Spleen (tissue), 11 donors: ENCODE results near the gene TMEM170A. TPM values are rescaled to one million over a fixed set of nuclear protein-coding genes. Genes with fewer than 3 reads are reported as not detected.

Source experiments
- DNase-seq: peaks from one replicate; pipeline ENCODE4 v3.0.0-alpha.2; 2020
- H3K27ac ChIP-seq, 8 donors: fragments of 200-600 bp; sonication (generic) in 7 of 8; 1 replicate in 4 of 8; 2 replicates in 4 of 8; pipeline versions ENCODE4 v1.5.0 to v1.8.0; 2016 to 2021; ENCODE audit warnings: inconsistent platforms in 4 of 8, mild to moderate bottlenecking in 4 of 8, moderate library complexity in 1 of 8
- H3K27me3 ChIP-seq, 7 donors: fragments of 200-600 bp; sonication (generic) in 6 of 7; replicated peaks in 1 of 7; 1 replicate in 4 of 7; 2 replicates in 3 of 7; pipeline versions ENCODE4 v1.5.0 to v1.8.0; 2016 to 2021; ENCODE audit warnings: inconsistent platforms in 3 of 7, mild to moderate bottlenecking in 1 of 7
- H3K36me3 ChIP-seq, 6 donors: fragments of 200-600 bp; sonication (generic) in 5 of 6; 1 replicate in 4 of 6; 2 replicates in 2 of 6; pipeline versions ENCODE4 v1.5.0 to v1.8.0; 2016 to 2021; ENCODE audit warnings: inconsistent platforms in 2 of 6
- H3K4me1 ChIP-seq, 6 donors: fragments of 200-600 bp; sonication (generic) in 5 of 6; 1 replicate in 3 of 6; 2 replicates in 3 of 6; pipeline versions ENCODE4 v1.5.0 to v1.8.0; 2016 to 2021; ENCODE audit warnings: inconsistent platforms in 3 of 6
- H3K4me3 ChIP-seq, 8 donors: fragments of 200-600 bp; sonication (generic) in 7 of 8; 1 replicate in 4 of 8; 2 replicates in 4 of 8; pipeline versions ENCODE4 v1.5.0 to v1.8.0; 2016 to 2021; ENCODE audit warnings: inconsistent platforms in 4 of 8, mild to moderate bottlenecking in 4 of 8, moderate library complexity in 2 of 8
- H3K9me3 ChIP-seq, 8 donors: fragments of 200-600 bp; sonication (generic) in 7 of 8; 1 replicate in 4 of 8; 2 replicates in 4 of 8; pipeline versions ENCODE4 v1.5.0 to v1.8.0; 2016 to 2021; ENCODE audit warnings: inconsistent platforms in 4 of 8
- POLR2A ChIP-seq, 3 donors: fragments of 450-650 bp; IDR thresholded peaks; one replicate each; pipeline ENCODE4 v1.5.1; 2017; ENCODE audit warnings: antibody characterized with exemption in 3 of 3, mild to moderate bottlenecking in 1 of 3
- POLR2AphosphoS5 ChIP-seq, 3 donors: sonication (generic); formaldehyde crosslinking; IDR thresholded peaks; one replicate each; pipeline ENCODE4 v1.5.1; 2017; ENCODE audit warnings: antibody characterized with exemption in 3 of 3
- WGBS, 5 donors: extraction: QIAGEN DNeasy Blood & Tissue Kit in 3 of 5; methylation state at CpG; one replicate each; pipeline versions ENCODE4 v1.1.5 to v1.1.7; 2013 to 2018; 5-methylcytosine and 5-hydroxymethylcytosine counted together
- intact Hi-C: fragments of 100-400 bp; cut with DNase I; formaldehyde crosslinking; loops from one replicate; pipeline ENCODE4 v1.15.0; 2023; ENCODE audit warnings: low total_unique reads
- polyA plus RNA-seq, 3 donors: library from polyadenylated mRNA; stranded (reverse); fragments of 200-250 nt; gene quantifications; one replicate each; pipeline ENCODE4 v1.2.1, GENCODE V29; 2013
- total RNA-seq, 7 donors: library from RNA; depleted of rRNA in 3 of 7; stranded (reverse); fragments of >200 nt in 3 of 7; fragmentation: NEBNext Ultra II Directional in 4 of 7; extraction: Animal tissue kit (Norgen Biotek cat#: 25700) in 4 of 7; gene quantifications; one replicate each; pipeline versions ENCODE4 v1.1.0 to v1.2.1, GENCODE V29; 2016 to 2021
- TF ChIP-seq, protein P1 (sequence below), 11 experiments: fragments of 200-600 bp in 7 of 11; fragments of 450-650 bp in 4 of 11; sonication (generic) in 4 of 11; IDR thresholded peaks in 8 of 11; conservative IDR thresholded peaks in 3 of 11; 1 replicate in 7 of 11; 2 replicates in 4 of 11; pipeline versions ENCODE4 v1.4.0 to v1.8.0; 2016 to 2021; ENCODE audit warnings: antibody characterized with exemption in 11 of 11, inconsistent platforms in 4 of 11, mild to moderate bottlenecking in 1 of 11
- donor health status: healthy with polysubstance abuse.
- donor health status: DM: no; HTN: no; CAD: no; lungs with moderate emphysema.
- donor health status: DM: no; HTN: no; CAD: no.
- donor health status: Bipolar disorder and iron deficiency.
- donor health status: healthy.
- donor health status: DM: no; HTN: no; CAD: no.
- donor health status: DM: yes; HTN: yes; CAD: no.

Gene TMEM170A
- total and polyA plus RNA-seq, 10 donors: 6.1 to 54.0 (median 31.4) TPM

DNA sequence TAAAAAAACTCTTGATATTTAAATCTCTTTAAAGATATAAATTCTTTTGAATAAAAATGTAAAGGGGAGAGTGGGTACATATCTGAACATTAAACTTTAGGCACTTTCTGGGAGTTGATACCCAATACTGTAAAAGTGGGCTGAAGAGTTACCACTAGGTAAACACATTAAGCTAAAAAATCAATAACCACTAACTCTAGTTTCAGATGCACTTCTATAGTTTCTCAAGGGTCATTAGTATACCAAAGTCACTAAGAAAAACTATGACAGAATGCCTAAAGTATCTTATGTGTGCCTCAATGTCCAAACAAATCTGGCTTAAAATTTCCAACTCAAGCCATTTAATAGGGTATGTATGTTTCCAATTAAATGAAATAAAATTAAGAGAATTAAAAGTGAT is 18.1 kb downstream of the TMEM170A start:
- Histone ChIP-seq H3K36me3 (peaks cover 0 to 78% (median 37%) of the 10 kb centered on the region in 6 donors), H3K4me3 (no peak overlapping the region), H3K27ac (no peak overlapping the region), H3K27me3 (no peaks in the 10 kb centered on the region), H3K4me1 (no peaks in the 10 kb centered on the region), H3K9me3 (no peaks in the 10 kb centered on the region)
- intact Hi-C loops: no loop called here
- no peak for DNase-seq
- TF ChIP-seq, protein P1, sequence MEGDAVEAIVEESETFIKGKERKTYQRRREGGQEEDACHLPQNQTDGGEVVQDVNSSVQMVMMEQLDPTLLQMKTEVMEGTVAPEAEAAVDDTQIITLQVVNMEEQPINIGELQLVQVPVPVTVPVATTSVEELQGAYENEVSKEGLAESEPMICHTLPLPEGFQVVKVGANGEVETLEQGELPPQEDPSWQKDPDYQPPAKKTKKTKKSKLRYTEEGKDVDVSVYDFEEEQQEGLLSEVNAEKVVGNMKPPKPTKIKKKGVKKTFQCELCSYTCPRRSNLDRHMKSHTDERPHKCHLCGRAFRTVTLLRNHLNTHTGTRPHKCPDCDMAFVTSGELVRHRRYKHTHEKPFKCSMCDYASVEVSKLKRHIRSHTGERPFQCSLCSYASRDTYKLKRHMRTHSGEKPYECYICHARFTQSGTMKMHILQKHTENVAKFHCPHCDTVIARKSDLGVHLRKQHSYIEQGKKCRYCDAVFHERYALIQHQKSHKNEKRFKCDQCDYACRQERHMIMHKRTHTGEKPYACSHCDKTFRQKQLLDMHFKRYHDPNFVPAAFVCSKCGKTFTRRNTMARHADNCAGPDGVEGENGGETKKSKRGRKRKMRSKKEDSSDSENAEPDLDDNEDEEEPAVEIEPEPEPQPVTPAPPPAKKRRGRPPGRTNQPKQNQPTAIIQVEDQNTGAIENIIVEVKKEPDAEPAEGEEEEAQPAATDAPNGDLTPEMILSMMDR (IDR thresholded peaks at IDR 0.05 in 8 of 11, conservative IDR thresholded peaks at IDR 0.05 in 3 of 11): no peak
- no peak for TF ChIP-seq POLR2AphosphoS5 (IDR thresholded peaks at IDR 0.05)
- TF ChIP-seq POLR2A (IDR thresholded peaks at IDR 0.05): no peak

DNA sequence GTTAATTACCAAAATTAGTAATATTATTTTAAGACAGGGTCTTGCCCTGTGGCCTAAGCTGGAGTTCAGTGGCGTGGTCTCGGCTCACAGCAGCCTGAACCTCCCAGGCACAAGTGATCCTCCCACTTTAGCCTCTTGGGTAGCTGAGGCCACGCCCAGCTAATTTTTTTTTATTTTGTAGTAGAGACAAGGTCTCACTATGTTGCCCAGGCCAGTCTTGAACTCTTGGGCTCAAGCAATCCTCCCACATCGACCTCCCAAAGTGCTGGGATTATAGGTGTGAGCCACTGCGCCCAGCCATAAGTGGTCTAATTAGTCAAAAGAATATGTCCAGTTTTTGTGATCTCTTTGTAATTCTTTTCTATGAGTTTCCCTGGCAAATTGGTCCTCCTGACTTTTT is 19.2 kb downstream of the TMEM170A start:
- Histone ChIP-seq H3K36me3 (peaks cover 0 to 67% (median 27%) of the 10 kb centered on the region in 6 donors), H3K4me3 (no peak overlapping the region), H3K9me3 (no peaks in the 10 kb centered on the region), H3K27me3 (no peaks in the 10 kb centered on the region), H3K4me1 (no peaks in the 10 kb centered on the region), H3K27ac (no peak overlapping the region)
- DNase-seq: no peak
- intact Hi-C loops: no loop called here
- 76 to 91% (median 86%) methylated on average over 5 of the region's 5 CpGs for WGBS, 5 donors
- TF ChIP-seq POLR2AphosphoS5 (IDR thresholded peaks at IDR 0.05): no peak
- TF ChIP-seq POLR2A (IDR thresholded peaks at IDR 0.05): no peak
- TF ChIP-seq, protein P1 (IDR thresholded peaks at IDR 0.05 in 8 of 11, conservative IDR thresholded peaks at IDR 0.05 in 3 of 11): no peak

DNA sequence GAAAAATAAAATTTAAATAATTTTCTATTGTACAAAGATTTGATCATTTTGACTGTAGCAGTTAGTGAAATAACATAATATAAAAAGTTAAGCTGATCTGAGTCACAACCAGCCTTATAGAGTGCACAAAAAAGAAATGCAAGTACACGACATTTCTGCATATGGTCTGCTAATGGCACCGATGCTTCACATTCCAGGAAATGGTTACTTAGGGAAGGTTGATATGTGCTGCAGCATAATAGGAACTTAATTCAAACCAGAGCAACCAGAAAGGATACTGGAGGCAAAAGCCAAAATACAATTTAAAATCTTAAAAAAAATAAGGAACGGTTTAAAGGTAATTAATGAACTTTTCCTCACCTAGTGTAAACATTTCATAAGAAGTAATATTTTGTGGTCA is 21.2 kb downstream of the TMEM170A start:
- intact Hi-C loops: no loop called here
- TF ChIP-seq, protein P1 (IDR thresholded peaks at IDR 0.05 in 8 of 11, conservative IDR thresholded peaks at IDR 0.05 in 3 of 11): no peak
- no peak for TF ChIP-seq POLR2AphosphoS5 (IDR thresholded peaks at IDR 0.05)
- TF ChIP-seq POLR2A (IDR thresholded peaks at IDR 0.05): no peak
- WGBS, 5 donors: 68 to 81% (median 77%) methylated on average over 3 of the region's 3 CpGs

DNA sequence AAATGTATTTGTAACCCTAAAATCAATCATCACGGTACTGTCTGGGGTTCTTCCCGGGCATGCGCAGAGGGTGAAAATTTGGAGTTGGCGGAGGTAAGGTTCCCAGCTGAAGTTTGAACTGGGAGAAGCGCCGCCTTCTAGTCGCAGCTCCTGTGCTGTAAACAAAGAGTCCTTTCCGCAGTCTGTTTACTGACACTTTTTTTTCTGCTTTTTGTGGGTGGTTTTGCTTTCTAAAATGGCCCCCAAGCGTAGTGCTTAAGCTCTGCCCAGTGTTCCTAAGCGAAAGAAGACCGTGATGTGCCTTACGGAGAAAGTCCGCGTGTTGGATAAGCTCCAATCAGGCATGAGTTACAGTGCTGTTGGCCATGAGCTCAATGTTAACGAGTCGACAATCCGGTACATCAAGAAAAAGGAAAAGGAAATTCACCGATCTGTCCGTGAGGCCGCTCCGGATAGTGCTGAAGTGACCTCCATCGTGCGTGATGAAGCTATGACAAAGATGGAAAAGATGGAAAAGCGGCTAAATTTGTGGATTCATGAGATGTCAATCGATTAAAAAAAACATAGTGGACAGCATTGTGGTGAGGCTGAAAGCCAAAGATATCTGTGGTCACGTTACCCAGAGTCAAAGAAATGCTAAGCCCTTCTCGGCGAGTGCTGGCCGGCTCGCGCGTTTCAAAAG is 30.6 kb downstream of the TMEM170A start:
- H3K27ac ChIP-seq: peak overlapping the region; percentile 86 to 98 (median 96)
- intact Hi-C loops: no loop called here
- WGBS, 5 donors: 2 to 6% (median 4%) methylated on average over 32 of the region's 32 CpGs
- peaks cover 0 to 47% (median 31%) of the 10 kb centered on the region in 6 donors for H3K4me1 ChIP-seq
- no peaks in the 10 kb centered on the region for H3K9me3 ChIP-seq
- peak in 1 of 3 donors; percentile 58 for TF ChIP-seq POLR2AphosphoS5 (IDR thresholded peaks at IDR 0.05)
- TF ChIP-seq POLR2A (IDR thresholded peaks at IDR 0.05): peak in 1 of 3 donors; percentile 23
- TF ChIP-seq, protein P1 (IDR thresholded peaks at IDR 0.05 in 8 of 11, conservative IDR thresholded peaks at IDR 0.05 in 3 of 11): no peak
- H3K27me3 ChIP-seq: no peaks in the 10 kb centered on the region
- no peaks in the 10 kb centered on the region for H3K36me3 ChIP-seq
- H3K4me3 ChIP-seq: peak overlapping the region; percentile 78 to 99 (median 95)
- DNase-seq: peak; percentile 78

More for the DNA sequence above, 21.2 kb downstream of the TMEM170A start:
- Histone ChIP-seq H3K36me3 (peaks cover 0 to 47% (median 13%) of the 10 kb centered on the region in 6 donors), H3K27ac (no peak overlapping the region), H3K9me3 (no peaks in the 10 kb centered on the region), H3K4me3 (no peak overlapping the region), H3K27me3 (no peaks in the 10 kb centered on the region), H3K4me1 (no peaks in the 10 kb centered on the region)
- DNase-seq: no peak
